Breast epithelium (tissue), 3 donors: ENCODE measurements around the gene ZNF442.

ENCODE experiments used
- CTCF ChIP-seq, 3 donors: fragments of 450-650 bp; IDR thresholded peaks; one replicate each; pipeline ENCODE4 v1.5.1; 2016 to 2017; ENCODE audit warnings: antibody characterized with exemption in 3 of 3, mild to moderate bottlenecking in 3 of 3, moderate library complexity in 3 of 3
- POLR2A ChIP-seq: fragments of 450-650 bp; IDR thresholded peaks from one replicate; pipeline ENCODE4 v1.6.1; 2016; ENCODE audit warnings: antibody characterized with exemption, mild to moderate bottlenecking, moderate library complexity

DNA sequence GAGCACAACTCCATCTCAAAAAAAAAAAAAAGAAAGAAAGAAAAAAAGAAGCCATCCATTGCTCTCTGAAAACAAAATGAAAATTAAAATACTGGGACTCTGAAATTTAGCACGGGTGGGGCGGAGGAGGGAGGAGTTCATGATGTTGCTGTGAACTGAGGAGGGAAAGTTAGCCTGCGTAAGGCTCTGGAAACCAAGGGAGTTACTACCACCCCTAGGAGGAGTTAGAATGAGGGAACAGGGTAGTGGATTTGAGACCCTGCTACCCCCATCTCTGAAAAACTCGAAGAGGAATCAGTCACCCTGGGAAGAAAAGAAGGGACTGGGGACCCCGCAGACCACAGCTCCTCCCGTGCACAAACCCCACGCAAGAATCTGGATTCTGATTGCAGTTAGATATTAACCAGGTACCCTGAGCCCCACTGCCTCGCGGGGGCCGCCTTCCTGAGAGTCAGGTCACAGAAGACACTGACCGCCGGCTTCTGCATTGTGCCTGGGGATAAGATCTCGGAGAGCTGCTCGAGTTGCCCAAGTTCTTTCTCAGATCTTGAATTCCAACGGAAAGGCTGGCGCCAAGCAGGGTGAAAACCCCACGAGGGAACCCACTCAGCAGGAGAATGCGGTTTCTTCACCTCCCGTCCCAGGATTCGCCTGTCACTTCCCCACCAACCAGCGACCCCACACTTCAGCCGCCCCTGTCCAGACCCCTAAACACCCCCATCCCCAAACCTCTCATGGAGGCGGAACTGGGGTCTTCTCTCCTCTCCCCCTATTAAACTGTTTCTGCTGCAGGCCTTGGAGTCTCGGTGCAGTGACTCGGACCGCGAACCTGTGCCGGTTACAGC, 870 bp downstream of the ZNF442 start:
- TF ChIP-seq CTCF (IDR thresholded peaks at IDR 0.05) (no peak), POLR2A (no peak)
